ENCODE data around the gene HS2ST1.
A peak's percentile ranks its signal among the peaks of the same experiment; 100 is the strongest.
"Not testable (repeated sequence)": the region's sequence is repeated elsewhere in the genome, so short reads cannot be mapped to it uniquely, and the experiment has no call there.

The HS2ST1 gene

GRCh38 chr1:86914601-86914997 lies at the start of gene HS2ST1:
Gene HS2ST1 (plus strand): TSS chr1:86914635.
- H3K27ac ChIP-seq, result peak within 1 kb of the TSS; percentile 83
- DNase-seq (ENCODE audit: low spot score), result no peak
- no peak for TF ChIP-seq CTCF (conservative IDR thresholded peaks at IDR 0.05; ENCODE audit: low read depth)
- ChIA-PET CTCF (interaction anchor here (0.6 to 1.2 kb wide), 3 partner anchors 81 to 179 kb away, joined by 3 to 5 read pairs (median 4); no protein-coding TSS in a partner anchor), POLR2A (ENCODE audit: low non-redundant PET) (interaction anchor here (0.7 kb wide), 1 partner anchor 11 kb away, joined by 3 read pairs; no protein-coding TSS in a partner anchor)

DNA sequence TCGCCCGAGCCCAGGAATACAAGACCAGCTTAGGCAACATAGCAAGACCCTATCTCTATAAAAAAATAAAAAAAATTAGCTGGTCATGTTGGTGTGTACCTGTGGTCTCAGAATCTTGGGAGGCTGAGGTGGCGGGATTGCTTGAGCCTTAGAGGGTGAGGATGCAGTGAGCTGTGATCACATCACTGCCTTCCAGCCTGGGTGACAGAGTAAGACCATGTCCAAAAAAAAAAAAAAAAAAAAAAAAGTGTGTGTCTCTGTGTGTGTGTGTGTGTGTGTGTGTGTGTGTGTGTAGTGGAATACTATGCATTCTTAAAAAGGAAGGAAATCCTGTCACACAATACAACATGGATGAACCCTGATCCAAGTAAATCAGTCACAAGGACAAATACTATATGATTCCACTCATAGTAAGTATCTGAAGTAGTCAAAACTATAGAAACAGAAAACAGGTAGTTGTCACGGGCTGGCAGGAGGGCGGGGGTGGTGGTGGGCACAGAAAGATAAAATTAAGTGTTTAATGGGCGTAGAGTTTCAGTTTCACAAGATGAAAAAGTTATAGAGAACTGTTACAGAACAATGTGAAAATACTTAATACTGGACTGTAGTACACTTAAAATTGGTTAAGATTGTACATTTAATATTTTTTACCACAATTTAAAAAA lies 48.3 kb upstream of the HS2ST1 start:
- no peak for DNase-seq (ENCODE audit: low spot score)
- ChIA-PET CTCF (interaction anchor here (0.8 kb wide), 1 partner anchor 15 kb away, joined by 3 read pairs; no protein-coding TSS in a partner anchor), POLR2A (ENCODE audit: low non-redundant PET) (no interaction called here)
- TF ChIP-seq CTCF (conservative IDR thresholded peaks at IDR 0.05; ENCODE audit: low read depth), result no peak
- H3K27ac ChIP-seq, result no peak overlapping the region

DNA sequence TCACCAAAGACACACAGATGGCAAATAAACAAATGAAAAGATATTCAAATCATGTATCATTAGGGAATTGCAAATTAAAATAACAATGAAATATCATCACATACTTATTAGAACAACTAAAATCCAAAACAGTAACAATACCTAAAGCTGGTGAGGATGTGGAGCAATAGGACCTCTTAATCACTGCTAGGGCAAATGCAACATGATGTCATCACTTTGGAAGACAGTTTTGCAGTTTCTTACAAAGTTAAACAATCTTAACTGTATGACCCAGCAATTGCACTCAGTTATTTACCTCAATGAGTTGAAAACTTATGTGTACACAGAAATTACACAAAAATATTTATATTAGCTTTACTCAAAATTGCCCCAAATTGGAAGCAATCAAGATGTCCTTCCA lies 47.8 kb upstream of the HS2ST1 start:
- TF ChIP-seq CTCF (conservative IDR thresholded peaks at IDR 0.05; ENCODE audit: low read depth), result no peak
- ChIA-PET POLR2A (ENCODE audit: low non-redundant PET) (no interaction called here), CTCF (no interaction called here)
- H3K27ac ChIP-seq, result no peak overlapping the region
- DNase-seq (ENCODE audit: low spot score), result no peak

GRCh38 chr1:86867278-86867677 lies 47.2 kb upstream of the HS2ST1 start:
- CTCF ChIA-PET; POLR2A ChIA-PET (ENCODE audit: low non-redundant PET): not testable (repeated sequence)

GRCh38 chr1:86868477-86868876 lies 46.0 kb upstream of the HS2ST1 start:
- no peak for DNase-seq (ENCODE audit: low spot score)
- H3K27ac ChIP-seq, result no peak overlapping the region
- TF ChIP-seq CTCF (conservative IDR thresholded peaks at IDR 0.05; ENCODE audit: low read depth), result no peak
- POLR2A ChIA-PET (ENCODE audit: low non-redundant PET), result no interaction called here
- CTCF ChIA-PET, result no interaction called here

More at GRCh38 chr1:86867278-86867677, 47.2 kb upstream of the HS2ST1 start:
- not testable (repeated sequence) for DNase-seq (ENCODE audit: low spot score); H3K27ac ChIP-seq

DNA sequence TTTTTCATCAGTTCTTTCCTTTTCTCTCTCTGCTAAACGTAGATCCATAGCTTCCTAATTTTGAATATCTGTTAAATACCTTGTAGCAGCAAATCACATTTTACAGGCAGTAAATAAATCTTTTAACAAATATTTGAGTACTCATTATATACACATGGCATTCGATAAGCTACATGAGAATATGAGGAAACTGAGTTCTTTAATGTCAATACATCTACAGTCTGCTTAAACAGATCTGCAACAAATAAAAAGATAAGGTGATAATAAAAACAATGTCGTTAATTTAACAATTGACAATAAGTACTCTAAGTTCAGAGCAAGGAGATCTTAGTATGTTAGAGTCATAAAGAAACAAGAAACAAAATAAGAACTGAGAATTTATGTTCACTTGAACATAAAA lies 43.4 kb upstream of the HS2ST1 start:
- CTCF ChIA-PET, result no interaction called here
- DNase-seq (ENCODE audit: low spot score), result no peak
- H3K27ac ChIP-seq, result no peak overlapping the region
- TF ChIP-seq CTCF (conservative IDR thresholded peaks at IDR 0.05; ENCODE audit: low read depth), result no peak
- POLR2A ChIA-PET (ENCODE audit: low non-redundant PET), result no interaction called here

DNA sequence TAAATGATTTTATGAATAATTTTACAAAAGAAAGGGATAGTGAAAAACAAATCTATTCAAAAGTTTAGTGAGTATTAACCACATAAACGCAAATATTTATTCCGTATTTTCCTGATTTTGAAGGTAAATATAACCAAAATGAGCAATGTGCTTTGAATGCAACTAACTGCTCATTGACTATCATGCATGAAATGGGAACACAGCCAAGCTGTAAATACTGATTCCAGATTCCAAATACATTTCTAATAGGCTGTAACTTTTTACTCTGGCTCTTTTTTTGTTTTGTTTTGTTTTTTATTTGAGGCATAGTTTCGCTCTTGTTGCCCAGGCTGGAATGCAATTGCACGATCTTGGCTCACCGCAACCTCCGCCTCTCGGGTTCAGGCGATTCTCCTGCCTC lies 42.3 kb upstream of the HS2ST1 start:
- ChIA-PET CTCF (no interaction called here), POLR2A (ENCODE audit: low non-redundant PET) (no interaction called here)
- DNase-seq (ENCODE audit: low spot score), result no peak
- H3K27ac ChIP-seq, result no peak overlapping the region; the same call in 1 of the 2 replicates
- TF ChIP-seq CTCF (conservative IDR thresholded peaks at IDR 0.05; ENCODE audit: low read depth), result no peak
